Activated naive CD8-positive, alpha-beta T cell treated with anti-CD3 and anti-CD28 coated beads for 36 hours (primary cell): ENCODE measurements around the gene AADAT. TPM values are rescaled to one million over a fixed set of nuclear protein-coding genes. Genes with fewer than 3 reads are reported as not detected.
"Not testable (repeated sequence)": the region's sequence is repeated elsewhere in the genome, so short reads cannot be mapped to it uniquely, and the experiment has no call there.

Experiments
- DNase-seq: peaks from one replicate; pipeline ENCODE4 v3.0.0; 2021
- H3K27ac Mint-ChIP-seq: one replicate; pipeline ENCODE4 v1.8.0; 2022; ENCODE audit warnings: mild to moderate bottlenecking, moderate library complexity, mixed read lengths
- H3K27me3 Mint-ChIP-seq: one replicate; pipeline ENCODE4 v1.8.0; 2022; ENCODE audit warnings: mild to moderate bottlenecking, mixed read lengths
- H3K36me3 Mint-ChIP-seq: one replicate; pipeline ENCODE4 v1.8.0; 2021; ENCODE audit warnings: mild to moderate bottlenecking, mixed read lengths
- H3K4me1 Mint-ChIP-seq: one replicate; pipeline ENCODE4 v1.8.0; 2021; ENCODE audit warnings: mixed read lengths
- H3K4me3 Mint-ChIP-seq: one replicate; pipeline ENCODE4 v1.8.0; 2022; ENCODE audit warnings: mild to moderate bottlenecking, moderate library complexity, mixed read lengths
- H3K9me3 Mint-ChIP-seq: one replicate; pipeline ENCODE4 v1.8.0; 2022; ENCODE audit warnings: mixed read lengths
- total RNA-seq, 2 experiments: library from RNA; stranded (reverse); gene quantifications; one replicate each; pipeline ENCODE4 v1.2.3, GENCODE V29; 2021

AADAT gene
- total RNA-seq, result under 1 TPM in 1 of 2 experiments, not detected in 1; 0.20 TPM

GRCh38 chr4:170089668-170090351 is at the start of gene AADAT:
TSS of gene AADAT (minus strand) at chr4:170089956. CDS start at chr4:170089690, 266 bp downstream.
- Mint-ChIP-seq H3K27me3 (peaks cover 46% of the 10 kb centered on the region), H3K4me1 (peaks cover 8% of the 10 kb centered on the region), H3K9me3 (no peaks in the 10 kb centered on the region), H3K4me3 (peak within 1 kb of the TSS; percentile 57), H3K27ac (no peak within 1 kb of the TSS), H3K36me3 (no peaks in the 10 kb centered on the region)
- DNase-seq, result peak; percentile 45

DNA sequence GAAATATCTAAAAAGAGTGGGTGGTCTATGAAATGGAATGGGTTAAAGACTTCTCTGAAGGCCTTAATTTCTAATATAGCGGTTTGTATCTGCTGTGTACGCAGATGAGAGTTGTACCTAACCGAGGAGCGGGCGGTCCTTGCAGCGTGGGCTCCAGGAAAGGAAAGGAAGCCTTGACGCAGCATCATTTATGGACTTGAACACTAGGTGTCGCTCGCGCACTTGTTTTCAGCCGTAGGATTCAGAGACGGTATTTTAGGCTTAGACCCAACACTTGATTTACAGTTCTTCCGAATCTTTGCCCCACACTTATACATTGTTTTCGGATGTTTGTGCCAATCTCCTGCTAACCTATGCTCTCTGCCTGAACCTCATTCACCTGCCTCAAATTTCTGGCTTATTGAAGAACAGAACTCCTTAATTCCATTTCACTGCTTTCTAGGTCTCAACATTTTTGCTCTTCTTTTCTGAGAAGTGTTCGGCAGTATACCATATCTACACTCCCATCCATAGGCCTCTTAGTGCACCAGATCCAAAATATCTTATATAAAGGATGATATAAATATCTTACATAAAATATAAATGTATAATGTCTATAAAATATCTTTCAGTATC is 48.9 kb upstream of the AADAT start:
- H3K4me3 Mint-ChIP-seq, result no peak overlapping the region
- peaks cover 4% of the 10 kb centered on the region for H3K27me3 Mint-ChIP-seq

GRCh38 chr4:170137927-170138326 is 48.2 kb upstream of the AADAT start:
- Mint-ChIP-seq H3K27ac (no peak overlapping the region), H3K9me3 (peaks cover 6% of the 10 kb centered on the region), H3K36me3 (no peaks in the 10 kb centered on the region), H3K27me3 (peaks cover 9% of the 10 kb centered on the region), H3K4me1 (peaks cover 2% of the 10 kb centered on the region), H3K4me3 (no peak overlapping the region)
- no peak for DNase-seq

More for the DNA sequence above, 48.9 kb upstream of the AADAT start:
- DNase-seq, result peak; percentile 53
- Mint-ChIP-seq H3K27ac (no peak overlapping the region), H3K36me3 (no peaks in the 10 kb centered on the region), H3K4me1 (peaks cover 2% of the 10 kb centered on the region), H3K9me3 (no peaks in the 10 kb centered on the region)

GRCh38 chr4:170137466-170137865 is 47.7 kb upstream of the AADAT start:
- no peak overlapping the region for H3K27ac Mint-ChIP-seq
- H3K9me3 Mint-ChIP-seq, result peaks cover 8% of the 10 kb centered on the region
- H3K36me3 Mint-ChIP-seq, result no peaks in the 10 kb centered on the region
- H3K4me3 Mint-ChIP-seq, result no peak overlapping the region
- peaks cover 2% of the 10 kb centered on the region for H3K4me1 Mint-ChIP-seq
- DNase-seq, result no peak
- H3K27me3 Mint-ChIP-seq, result peaks cover 9% of the 10 kb centered on the region

DNA sequence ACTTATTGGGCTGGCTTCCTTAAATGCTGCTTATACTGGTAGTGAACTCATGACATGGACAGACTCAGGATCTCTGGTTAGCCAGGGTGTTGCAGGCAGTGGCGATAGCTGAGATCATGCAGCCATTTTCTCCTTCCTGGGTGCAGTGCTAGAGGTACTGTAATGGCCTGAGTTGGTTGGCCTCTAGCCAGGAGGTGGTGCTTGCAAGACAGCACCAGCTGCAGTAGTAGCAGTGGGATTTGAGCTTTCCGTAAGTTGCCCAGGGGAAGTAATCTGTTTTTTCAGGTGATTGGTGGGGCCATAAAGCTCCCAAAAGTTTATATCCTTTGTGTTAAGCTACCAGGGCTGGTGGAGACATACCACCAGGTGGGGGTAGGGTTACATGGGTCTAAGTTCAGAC is 45.1 kb upstream of the AADAT start:
- Mint-ChIP-seq H3K4me1 (peaks cover 2% of the 10 kb centered on the region), H3K27me3 (peaks cover 9% of the 10 kb centered on the region), H3K36me3 (no peaks in the 10 kb centered on the region), H3K4me3 (no peak overlapping the region), H3K27ac (no peak overlapping the region), H3K9me3 (peaks cover 8% of the 10 kb centered on the region)
- no peak for DNase-seq

DNA sequence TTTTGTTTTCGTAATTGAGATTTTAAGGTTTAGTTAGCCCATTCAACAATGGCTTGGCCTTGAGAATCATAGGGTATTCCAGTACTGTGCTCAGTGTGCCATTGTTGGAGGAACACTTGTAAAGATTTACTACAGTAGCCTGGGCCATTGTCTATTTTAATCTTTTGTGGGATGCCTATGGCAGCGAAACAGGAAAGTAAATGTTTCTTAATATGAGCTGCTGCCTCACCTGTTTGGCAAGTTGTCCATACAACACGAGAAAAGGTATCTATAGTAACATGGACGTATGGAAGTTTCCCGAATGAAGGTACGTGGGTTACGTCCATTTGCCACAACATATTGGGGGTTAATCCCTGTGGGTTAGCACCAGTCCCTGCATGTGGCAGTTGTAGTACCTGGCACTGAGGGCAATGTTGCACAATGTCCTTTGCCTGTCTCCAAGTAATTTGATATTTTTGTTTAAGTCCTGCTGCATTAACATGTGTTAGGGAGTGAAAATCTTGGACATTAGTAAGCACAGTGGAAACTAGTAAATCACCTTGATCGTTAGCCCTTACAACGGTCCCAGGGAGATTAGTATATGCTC is 38.6 kb upstream of the AADAT start:
- Mint-ChIP-seq H3K27ac (no peak overlapping the region), H3K4me1 (no peaks in the 10 kb centered on the region), H3K36me3 (no peaks in the 10 kb centered on the region), H3K4me3 (no peak overlapping the region), H3K27me3 (peaks cover 3% of the 10 kb centered on the region), H3K9me3 (peaks cover 5% of the 10 kb centered on the region)
- no peak for DNase-seq

DNA sequence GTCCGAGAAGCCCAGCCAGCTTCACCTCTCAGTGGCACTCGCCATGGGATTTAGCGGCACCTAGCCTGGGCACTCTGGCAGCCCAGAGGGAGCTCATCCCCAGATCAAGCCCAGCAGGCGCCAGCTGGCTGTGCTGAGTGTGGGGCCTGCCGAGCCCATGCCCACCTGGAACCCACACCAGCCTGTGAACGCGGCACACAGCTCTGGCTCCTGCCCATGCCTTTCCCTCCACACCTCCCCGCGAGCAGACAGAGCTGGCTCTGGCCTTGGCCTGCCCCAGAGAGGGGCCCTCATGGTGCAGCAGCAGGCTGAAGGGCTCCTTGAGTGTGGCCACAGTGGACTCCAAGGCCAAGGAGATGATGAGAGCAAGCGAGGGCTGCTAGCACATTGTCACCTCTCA is 38.0 kb upstream of the AADAT start:
- no peaks in the 10 kb centered on the region for H3K27me3 Mint-ChIP-seq

DNA sequence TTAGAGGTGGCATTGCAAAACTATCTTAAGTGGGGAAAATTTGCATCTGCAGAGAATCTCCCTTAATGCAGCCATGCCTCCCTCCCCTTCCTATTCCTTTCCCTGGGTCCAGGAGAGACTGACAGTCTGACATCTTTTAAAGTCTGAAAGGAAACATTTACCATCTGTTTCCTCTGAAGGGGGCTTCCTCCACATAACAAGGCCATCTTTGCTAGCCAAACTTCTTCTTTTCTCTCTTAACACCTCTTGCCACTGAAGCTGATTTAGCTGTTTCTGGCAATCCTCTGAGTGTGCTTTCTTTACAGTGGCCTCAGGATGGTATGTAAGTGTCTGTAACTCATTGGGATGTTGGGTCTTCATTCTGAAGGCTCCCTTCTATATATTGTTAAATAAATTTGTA is 34.6 kb upstream of the AADAT start:
- Mint-ChIP-seq H3K4me1 (no peaks in the 10 kb centered on the region), H3K27me3 (no peaks in the 10 kb centered on the region), H3K36me3 (no peaks in the 10 kb centered on the region), H3K4me3 (no peak overlapping the region), H3K9me3 (no peaks in the 10 kb centered on the region), H3K27ac (no peak overlapping the region)
- DNase-seq, result no peak

More for the DNA sequence above, 38.0 kb upstream of the AADAT start:
- Mint-ChIP-seq H3K9me3 (peaks cover 2% of the 10 kb centered on the region), H3K4me3 (no peak overlapping the region), H3K27ac (no peak overlapping the region), H3K36me3 (no peaks in the 10 kb centered on the region), H3K4me1 (no peaks in the 10 kb centered on the region)
- no peak for DNase-seq

- Mint-ChIP-seq H3K36me3 (no peaks in the 10 kb centered on the region), H3K27ac (no peak overlapping the region), H3K27me3 (peaks cover 5% of the 10 kb centered on the region), H3K9me3 (no peaks in the 10 kb centered on the region), H3K4me3 (no peak overlapping the region), H3K4me1 (no peaks in the 10 kb centered on the region)
- no peak for DNase-seq
Observed at GRCh38 chr4:170122252-170122651, 32.5 kb upstream of the AADAT start.

DNA sequence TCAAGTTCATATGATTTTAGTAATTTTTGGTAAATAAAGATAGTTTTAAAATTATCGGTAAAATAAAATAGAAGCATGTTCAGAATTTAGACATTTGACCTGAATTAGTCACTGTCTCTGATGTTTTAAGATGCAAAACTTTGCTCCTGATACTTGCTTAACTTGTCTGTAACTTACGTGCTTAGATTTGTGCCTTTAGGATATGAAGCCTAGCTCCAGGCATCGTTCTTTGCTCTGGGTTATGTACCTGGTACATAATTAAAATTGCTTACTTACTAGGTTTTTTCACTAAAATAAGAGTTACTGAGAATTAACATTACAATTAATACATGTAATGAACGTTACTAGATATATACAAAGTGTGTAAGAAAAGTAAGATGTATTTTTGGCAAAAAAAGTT is 24.9 kb upstream of the AADAT start:
- Mint-ChIP-seq H3K27me3 (peaks cover 6% of the 10 kb centered on the region), H3K4me3 (no peak overlapping the region), H3K27ac (no peak overlapping the region), H3K36me3 (no peaks in the 10 kb centered on the region), H3K9me3 (no peaks in the 10 kb centered on the region), H3K4me1 (no peaks in the 10 kb centered on the region)
- DNase-seq, result no peak

DNA sequence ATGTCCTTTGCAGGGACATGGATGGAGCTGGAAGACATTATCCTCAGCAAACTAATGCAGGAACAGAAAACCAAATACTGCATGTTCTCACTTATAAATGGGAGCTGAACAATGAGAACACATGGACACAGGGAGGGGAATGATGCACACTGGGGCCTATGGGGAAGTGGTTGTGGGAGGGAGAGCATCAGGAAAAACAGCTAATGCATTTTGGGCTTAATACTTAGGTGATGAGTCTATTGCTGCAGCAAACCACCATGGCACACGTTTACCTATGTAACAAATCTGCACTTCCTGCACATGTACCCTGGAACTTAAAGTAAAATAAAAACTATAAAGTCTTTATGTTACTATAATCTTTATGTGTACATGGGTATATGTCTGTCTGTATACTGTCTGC is 24.4 kb upstream of the AADAT start:
- not testable (repeated sequence) for DNase-seq, H3K4me3 Mint-ChIP-seq, H3K36me3 Mint-ChIP-seq, H3K4me1 Mint-ChIP-seq, H3K27ac Mint-ChIP-seq, H3K27me3 Mint-ChIP-seq, H3K9me3 Mint-ChIP-seq

DNA sequence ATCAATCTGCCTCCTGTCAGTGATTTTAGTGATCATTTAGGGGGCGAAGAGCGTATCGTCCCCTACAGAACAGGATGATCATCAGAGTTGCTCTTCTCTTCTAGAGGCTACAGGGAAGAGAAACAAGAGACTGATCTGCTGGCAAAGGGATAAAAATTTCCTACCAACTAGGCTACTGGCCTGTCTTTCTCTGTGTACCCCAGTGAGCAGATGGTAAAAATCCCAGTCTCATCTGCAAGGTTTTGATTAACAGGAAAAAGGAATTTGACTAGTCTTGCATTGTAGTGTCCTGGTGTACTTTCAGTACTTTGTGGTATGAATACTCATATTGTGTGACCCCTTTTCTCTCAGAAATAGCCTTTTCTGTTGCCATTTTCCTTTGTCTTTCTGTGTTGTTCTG is 21.8 kb upstream of the AADAT start:
- no peaks in the 10 kb centered on the region for H3K4me1 Mint-ChIP-seq
- H3K36me3 Mint-ChIP-seq, result no peaks in the 10 kb centered on the region
- H3K9me3 Mint-ChIP-seq, result no peaks in the 10 kb centered on the region
- no peak overlapping the region for H3K27ac Mint-ChIP-seq
- DNase-seq, result no peak
- peaks cover 8% of the 10 kb centered on the region for H3K27me3 Mint-ChIP-seq
- no peak overlapping the region for H3K4me3 Mint-ChIP-seq

GRCh38 chr4:170111085-170111484 is 21.3 kb upstream of the AADAT start:
- Mint-ChIP-seq H3K27me3 (peaks cover 8% of the 10 kb centered on the region), H3K9me3 (no peaks in the 10 kb centered on the region), H3K27ac (no peak overlapping the region), H3K4me1 (no peaks in the 10 kb centered on the region), H3K36me3 (no peaks in the 10 kb centered on the region), H3K4me3 (no peak overlapping the region)
- DNase-seq, result no peak

DNA sequence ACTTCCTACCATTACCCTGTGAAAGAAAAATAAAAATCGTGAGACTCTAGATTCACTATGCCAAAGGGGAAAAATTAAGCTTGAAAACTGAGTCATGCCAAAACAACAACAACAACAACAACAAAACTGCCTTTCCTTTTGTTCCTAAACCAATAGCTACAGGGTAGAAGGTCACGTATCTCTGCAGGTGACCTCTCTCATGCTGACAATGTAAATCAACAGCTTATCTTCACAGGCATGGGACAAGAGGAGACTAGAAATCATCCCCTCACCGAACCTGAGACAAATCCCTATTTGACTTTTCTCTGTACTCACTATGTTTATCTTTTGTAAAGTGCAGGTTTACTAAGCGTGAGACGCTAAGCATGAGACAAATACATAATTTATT is 20.5 kb upstream of the AADAT start:
- no peaks in the 10 kb centered on the region for H3K36me3 Mint-ChIP-seq
- DNase-seq, result no peak

GRCh38 chr4:170109586-170110284 is 20.0 kb upstream of the AADAT start:
- no peaks in the 10 kb centered on the region for H3K4me1 Mint-ChIP-seq
- no peaks in the 10 kb centered on the region for H3K36me3 Mint-ChIP-seq
- no peak overlapping the region for H3K27ac Mint-ChIP-seq
- no peaks in the 10 kb centered on the region for H3K9me3 Mint-ChIP-seq
- no peak overlapping the region for H3K4me3 Mint-ChIP-seq
- H3K27me3 Mint-ChIP-seq, result peaks cover 8% of the 10 kb centered on the region
- no peak for DNase-seq

More for the DNA sequence above, 20.5 kb upstream of the AADAT start:
- no peaks in the 10 kb centered on the region for H3K9me3 Mint-ChIP-seq
- no peak overlapping the region for H3K27ac Mint-ChIP-seq
- H3K4me1 Mint-ChIP-seq, result no peaks in the 10 kb centered on the region
- H3K27me3 Mint-ChIP-seq, result peaks cover 8% of the 10 kb centered on the region
- H3K4me3 Mint-ChIP-seq, result no peak overlapping the region
